GM19193 (cell line): ENCODE results near the gene RPL4.
A peak's percentile ranks its signal among the peaks of the same experiment; 100 is the strongest.

Experiments used
- POLR2A ChIP-seq: IDR thresholded peaks from 4 replicates; pipeline ENCODE4 v1.6.1; 2011; ENCODE audit not compliant: insufficient read depth, insufficient read length; ENCODE audit errors: extremely low read depth

RPL4 gene

GRCh38 chr15:66504563-66505429 lies at the start of gene RPL4, which contains the start of gene ZWILCH:
RPL4 (minus strand) TSS chr15:66504855; CDS start chr15:66504790, 65 bp downstream.
ZWILCH (plus strand) TSS chr15:66505326; CDS start chr15:66505339, 13 bp downstream.
- TF ChIP-seq POLR2A, result peak; percentile 97

DNA sequence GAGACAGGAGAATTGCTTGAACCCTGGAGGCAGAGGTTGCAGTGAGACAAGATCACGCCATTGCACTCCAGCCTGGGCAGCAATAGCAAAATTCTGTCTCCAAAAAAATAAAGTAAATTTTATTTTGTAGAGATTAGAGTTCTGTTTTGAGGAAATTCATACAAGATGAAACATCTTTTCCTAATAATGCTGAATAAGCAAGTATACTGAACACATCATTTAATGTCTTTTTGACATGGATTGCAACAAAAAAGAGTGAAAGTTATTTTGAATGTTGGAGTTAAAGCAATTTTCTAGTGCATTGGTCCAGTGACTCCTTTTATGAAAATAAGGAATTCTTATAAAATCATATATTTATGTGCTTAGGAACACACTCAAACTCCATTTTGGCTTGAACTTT lies 40.6 kb upstream of the RPL4 start:
- TF ChIP-seq POLR2A, result no peak

DNA sequence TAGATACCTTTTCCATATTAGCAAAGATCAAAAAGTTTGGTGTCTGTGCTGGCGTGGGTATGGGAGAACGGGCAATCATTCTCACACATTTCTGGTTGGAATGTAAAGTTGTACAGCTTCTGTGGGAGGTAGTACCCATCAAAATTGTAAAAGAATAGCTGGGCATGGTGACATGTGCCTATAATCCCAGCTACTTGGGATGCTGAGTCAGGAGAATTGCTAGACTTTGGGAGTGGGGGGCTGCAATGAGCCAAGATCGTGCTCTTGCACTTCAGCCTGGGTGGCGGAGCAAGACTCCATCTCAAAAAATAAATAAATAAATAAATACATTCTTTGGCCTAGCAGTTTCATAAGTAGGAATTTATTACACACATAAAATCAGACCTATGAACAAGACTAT lies 38.2 kb upstream of the RPL4 start:
- no peak for TF ChIP-seq POLR2A

GRCh38 chr15:66535056-66535455 lies 30.4 kb upstream of the RPL4 start:
- no peak for TF ChIP-seq POLR2A

GRCh38 chr15:66524838-66525237 lies 20.2 kb upstream of the RPL4 start:
- TF ChIP-seq POLR2A, result no peak

GRCh38 chr15:66523926-66524325 lies 19.3 kb upstream of the RPL4 start:
- no peak for TF ChIP-seq POLR2A

GRCh38 chr15:66515901-66516322 lies 11.3 kb upstream of the RPL4 start:
- TF ChIP-seq POLR2A, result no peak

DNA sequence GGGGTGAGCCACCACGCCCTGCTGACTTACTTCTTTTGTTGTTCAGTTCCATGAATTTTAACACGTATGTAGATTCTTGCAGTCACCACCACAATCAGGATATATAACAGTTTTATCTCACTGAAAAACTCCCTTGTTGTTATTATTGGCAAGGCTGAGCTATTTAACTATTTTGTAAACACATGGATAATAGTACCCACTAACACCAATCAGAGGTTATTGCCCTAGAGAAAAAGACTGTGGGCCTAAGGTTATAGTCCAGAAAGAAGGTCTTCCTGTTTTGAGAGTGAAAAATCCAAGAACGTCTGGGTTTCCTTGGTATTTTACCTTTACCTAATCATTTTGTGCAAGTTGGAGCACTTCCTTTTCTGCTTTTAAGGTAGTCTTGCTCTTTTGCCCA lies 9.9 kb upstream of the RPL4 start:
- TF ChIP-seq POLR2A, result no peak

DNA sequence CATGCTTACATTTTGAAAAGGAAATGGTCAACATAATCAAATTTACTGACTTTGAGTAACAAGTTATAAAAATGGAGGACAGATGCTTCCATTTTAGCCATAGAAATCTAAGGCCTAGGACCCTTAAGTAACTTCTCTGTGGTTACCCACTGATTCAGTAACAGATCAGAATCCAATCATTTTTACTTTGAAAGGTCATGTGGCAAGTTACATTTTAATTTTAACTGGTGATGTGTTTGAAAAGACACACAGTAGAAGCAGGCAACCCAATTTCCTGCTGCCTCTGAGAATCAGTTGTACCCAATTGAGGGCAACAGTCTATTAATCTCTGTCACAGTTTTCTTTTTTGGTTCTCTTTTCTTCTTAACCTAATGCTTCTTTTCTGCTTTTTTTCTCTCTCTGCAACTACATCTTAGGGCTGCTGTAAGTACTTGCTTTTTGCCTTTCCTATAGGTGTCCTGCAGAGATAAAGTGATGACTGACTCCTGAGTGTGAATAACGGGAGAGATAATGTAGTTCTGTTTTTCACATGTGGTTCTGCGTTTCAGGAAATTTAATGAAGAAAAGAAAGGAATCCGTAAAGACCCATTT lies 3.7 kb upstream of the RPL4 start:
- TF ChIP-seq POLR2A, result no peak

GRCh38 chr15:66505818-66506217 lies 1.2 kb upstream of the RPL4 start:
- TF ChIP-seq POLR2A, result no peak

GRCh38 chr15:66505430-66505811 lies 766 bp upstream of the RPL4 start:
- TF ChIP-seq POLR2A, result peak; percentile 52

DNA sequence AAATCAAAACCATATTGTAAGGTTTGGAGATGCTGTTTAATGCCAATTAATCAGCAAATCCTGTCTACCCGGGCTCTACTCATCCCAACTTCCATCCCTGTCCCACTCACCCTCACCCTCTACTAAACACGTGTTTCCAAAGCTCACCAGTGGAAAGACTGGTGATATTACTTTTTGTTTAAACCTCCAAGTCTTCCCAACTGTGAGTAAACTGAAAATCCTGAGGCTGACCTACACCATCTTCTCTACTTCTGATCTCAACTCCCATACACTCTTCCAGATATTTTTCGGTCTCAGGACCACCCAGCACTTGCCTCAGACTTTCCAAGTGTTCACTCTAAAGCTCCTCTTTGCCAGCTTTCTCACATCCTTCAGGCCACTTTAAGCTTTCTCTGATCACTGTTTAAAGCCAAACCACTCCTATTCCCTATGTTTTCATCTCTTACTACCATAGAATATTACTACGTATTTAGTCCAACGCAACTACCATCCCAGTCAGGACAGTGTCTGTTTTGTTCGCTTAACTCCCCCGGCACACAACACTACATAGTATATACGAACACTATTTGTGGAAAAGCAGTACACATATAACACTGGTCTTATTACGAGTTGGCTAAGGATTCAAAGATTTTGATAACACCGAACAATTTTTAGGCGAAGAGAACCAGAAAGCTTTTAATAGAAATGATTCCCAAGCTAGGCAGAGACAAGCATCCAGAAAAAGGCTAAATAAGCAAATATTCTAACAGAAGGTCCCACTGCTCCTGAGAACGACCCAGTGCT lies 684 bp downstream of the RPL4 start:
- TF ChIP-seq POLR2A, result no peak

DNA sequence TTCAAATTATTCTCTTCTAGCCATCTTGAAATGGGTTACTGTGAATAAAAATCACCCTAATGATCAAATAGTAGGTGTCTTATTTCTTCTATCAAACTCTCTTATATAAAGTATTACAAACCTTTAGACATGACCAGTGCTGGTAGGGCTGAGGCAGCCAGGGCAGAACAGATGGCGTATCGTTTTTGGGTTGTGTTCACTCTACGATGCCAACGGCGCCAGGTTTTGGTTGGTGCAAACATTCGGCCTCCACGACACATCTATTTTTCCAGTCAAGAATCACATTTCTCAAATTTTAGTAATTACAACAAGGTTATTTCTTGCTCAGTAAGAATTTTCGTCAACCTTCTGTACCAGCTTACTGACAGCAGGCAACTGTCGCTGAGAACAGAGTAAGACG lies 2.2 kb downstream of the RPL4 start:
- TF ChIP-seq POLR2A, result no peak

- TF ChIP-seq POLR2A, result no peak
Measured at GRCh38 chr15:66498501-66499386, 5.9 kb downstream of the RPL4 start.
